SK-N-SH treated with all-trans-retinoic acid at 6 μM for 48 hours (cell line): ENCODE results near the gene MYO3B.

Experiments
- ATAC-seq: fragments of 200-7000 bp; cut with Tn5 transposase; 3 replicates; pipeline ENCODE4 v1.9.1; 2020; ENCODE audit warnings: mild to moderate bottlenecking, moderate library complexity
- ARNTL ChIP-seq: fragments of 450-650 bp; formaldehyde crosslinking; IDR thresholded peaks from 2 replicates; pipeline ENCODE4 v1.5.0; 2020; ENCODE audit warnings: low read depth, mild to moderate bottlenecking, moderate library complexity, borderline replicate concordance
- BACH2 ChIP-seq: fragments of 250-450 bp; sonication (Bioruptor Pico); IDR thresholded peaks from 2 replicates; pipeline ENCODE4 v1.9.0; 2021; ENCODE audit warnings: mild to moderate bottlenecking, borderline replicate concordance
- CSDC2 ChIP-seq: fragments of 250-450 bp; sonication (Bioruptor Pico); IDR thresholded peaks from 2 replicates; pipeline ENCODE4 v1.5.0; 2020; ENCODE audit warnings: mild to moderate bottlenecking, moderate library complexity
- ESRRG ChIP-seq: fragments of 250-450 bp; sonication (Bioruptor Pico); IDR thresholded peaks from 2 replicates; pipeline ENCODE4 v1.6.1; 2021; ENCODE audit warnings: mild to moderate bottlenecking
- GLIS3 ChIP-seq: fragments of 250-450 bp; sonication (Bioruptor Pico); IDR thresholded peaks from 2 replicates; pipeline ENCODE4 v1.5.0; 2020; ENCODE audit warnings: mild to moderate bottlenecking, moderate library complexity
- ISL1 ChIP-seq: fragments of 250-450 bp; sonication (Bioruptor Pico); IDR thresholded peaks from 2 replicates; pipeline ENCODE4 v2.1.2; 2022; ENCODE audit warnings: mild to moderate bottlenecking, moderate library complexity
- OSR1 ChIP-seq: fragments of 250-450 bp; sonication (Bioruptor Pico); IDR thresholded peaks from 2 replicates; pipeline ENCODE4 v1.8.0; 2022; ENCODE audit warnings: moderate library complexity, mild to moderate bottlenecking, inconsistent platforms
- PPARA ChIP-seq: fragments of 250-450 bp; sonication (Bioruptor Pico); IDR thresholded peaks from 2 replicates; pipeline ENCODE4 v1.5.0; 2020; ENCODE audit warnings: mild to moderate bottlenecking, borderline replicate concordance
- RARB ChIP-seq: fragments of 250-450 bp; sonication (Bioruptor Pico); IDR thresholded peaks from 2 replicates; pipeline ENCODE4 v1.8.0; 2021; ENCODE audit warnings: mild to moderate bottlenecking, moderate library complexity
- SNAI2 ChIP-seq: fragments of 250-450 bp; sonication (Bioruptor Pico); IDR thresholded peaks from 2 replicates; pipeline ENCODE4 v1.5.0; 2020; ENCODE audit warnings: mild to moderate bottlenecking, moderate library complexity
- TCF4 ChIP-seq: fragments of 250-450 bp; sonication (Bioruptor Pico); IDR thresholded peaks from 2 replicates; pipeline ENCODE4 v1.8.0; 2021; ENCODE audit warnings: mild to moderate bottlenecking, moderate library complexity, borderline replicate concordance
- TOX ChIP-seq: fragments of 250-450 bp; sonication (Bioruptor Pico); IDR thresholded peaks from 2 replicates; pipeline ENCODE4 v1.8.0; 2021; ENCODE audit warnings: mild to moderate bottlenecking, moderate library complexity, borderline replicate concordance
- ZC3H10 ChIP-seq: fragments of 250-450 bp; sonication (Bioruptor Pico); IDR thresholded peaks from 2 replicates; pipeline ENCODE4 v1.5.1; 2021; ENCODE audit warnings: mild to moderate bottlenecking, moderate library complexity
- ZFP30 ChIP-seq: fragments of 450-650 bp; formaldehyde crosslinking; IDR thresholded peaks from 2 replicates; pipeline ENCODE4 v1.5.0; 2022; ENCODE audit warnings: mild to moderate bottlenecking, moderate library complexity
- ZNF565 ChIP-seq: fragments of 450-650 bp; formaldehyde crosslinking; conservative IDR thresholded peaks from 2 replicates; pipeline ENCODE4 v1.5.0; 2020; ENCODE audit warnings: low read depth, mild to moderate bottlenecking, moderate library complexity
- ZNF70 ChIP-seq: fragments of 450-650 bp; formaldehyde crosslinking; IDR thresholded peaks from 2 replicates; pipeline ENCODE4 v1.5.0; 2020; ENCODE audit warnings: mild to moderate bottlenecking, moderate library complexity
- ZNF8 ChIP-seq: fragments of 450-650 bp; formaldehyde crosslinking; IDR thresholded peaks from 2 replicates; pipeline ENCODE4 v1.5.0; 2020; ENCODE audit warnings: mild to moderate bottlenecking, moderate library complexity
- TF ChIP-seq, protein P1 (sequence below): fragments of 250-450 bp; sonication (Bioruptor Pico); IDR thresholded peaks from 2 replicates; pipeline ENCODE4 v1.8.0; 2021; ENCODE audit warnings: low read depth, mild to moderate bottlenecking, moderate library complexity, borderline replicate concordance
- TF ChIP-seq, protein P2 (sequence below): fragments of 250-450 bp; sonication (Bioruptor Pico); IDR thresholded peaks from 2 replicates; pipeline ENCODE4 v1.5.1; 2021; ENCODE audit warnings: mild to moderate bottlenecking, moderate library complexity
- TF ChIP-seq, protein P3 (sequence below): fragments of 250-450 bp; sonication (Bioruptor Pico); IDR thresholded peaks from 2 replicates; pipeline ENCODE4 v1.5.0; 2020; ENCODE audit warnings: mild to moderate bottlenecking, moderate library complexity
- TF ChIP-seq, protein P4 (sequence below): fragments of 250-450 bp; sonication (Bioruptor Pico); IDR thresholded peaks from 2 replicates; pipeline ENCODE4 v1.5.1; 2020; ENCODE audit warnings: low read depth, mild to moderate bottlenecking, moderate library complexity
- TF ChIP-seq, protein P5 (sequence below): fragments of 250-450 bp; sonication (Bioruptor Pico); IDR thresholded peaks from 2 replicates; pipeline ENCODE4 v1.8.0; 2020; ENCODE audit warnings: mild to moderate bottlenecking, moderate library complexity, borderline replicate concordance

MYO3B gene

DNA sequence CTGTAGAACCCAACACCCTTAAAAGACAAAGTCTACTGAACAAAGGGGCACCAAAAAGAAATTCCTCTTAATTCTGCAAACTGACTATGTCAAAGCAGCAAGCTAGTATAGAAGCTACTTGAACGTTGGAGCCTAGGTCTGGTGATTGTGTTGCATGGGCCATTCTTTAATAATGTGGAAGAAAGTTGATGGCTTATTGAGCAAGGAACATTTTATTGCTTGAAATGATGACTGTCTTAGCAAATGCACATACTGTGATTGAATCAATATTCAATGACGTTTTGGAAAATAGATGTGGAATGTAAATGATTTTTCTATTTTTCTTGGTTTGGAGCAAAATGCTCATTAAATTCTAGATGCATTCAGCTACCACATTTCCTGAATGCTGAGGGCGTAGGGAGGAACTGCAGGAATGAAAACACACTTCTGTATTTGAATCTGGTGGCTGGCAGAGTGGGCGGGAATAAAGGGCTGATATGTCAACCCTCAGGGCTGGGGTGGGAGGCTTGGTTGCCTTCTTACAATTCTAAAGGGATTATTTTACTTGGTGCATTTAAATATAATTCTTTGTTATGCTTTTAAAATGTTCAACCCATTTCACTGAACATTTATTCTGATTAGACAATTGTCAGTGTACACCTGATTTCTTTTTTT, 26.5 kb downstream of the MYO3B start (continued):
- TF ChIP-seq, protein P1, sequence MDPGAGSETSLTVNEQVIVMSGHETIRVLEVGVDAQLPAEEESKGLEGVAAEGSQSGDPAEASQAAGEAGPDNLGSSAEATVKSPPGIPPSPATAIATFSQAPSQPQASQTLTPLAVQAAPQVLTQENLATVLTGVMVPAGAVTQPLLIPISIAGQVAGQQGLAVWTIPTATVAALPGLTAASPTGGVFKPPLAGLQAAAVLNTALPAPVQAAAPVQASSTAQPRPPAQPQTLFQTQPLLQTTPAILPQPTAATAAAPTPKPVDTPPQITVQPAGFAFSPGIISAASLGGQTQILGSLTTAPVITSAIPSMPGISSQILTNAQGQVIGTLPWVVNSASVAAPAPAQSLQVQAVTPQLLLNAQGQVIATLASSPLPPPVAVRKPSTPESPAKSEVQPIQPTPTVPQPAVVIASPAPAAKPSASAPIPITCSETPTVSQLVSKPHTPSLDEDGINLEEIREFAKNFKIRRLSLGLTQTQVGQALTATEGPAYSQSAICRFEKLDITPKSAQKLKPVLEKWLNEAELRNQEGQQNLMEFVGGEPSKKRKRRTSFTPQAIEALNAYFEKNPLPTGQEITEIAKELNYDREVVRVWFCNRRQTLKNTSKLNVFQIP (CRISPR knock-in tag), result no peak
- TF ChIP-seq, protein P2, sequence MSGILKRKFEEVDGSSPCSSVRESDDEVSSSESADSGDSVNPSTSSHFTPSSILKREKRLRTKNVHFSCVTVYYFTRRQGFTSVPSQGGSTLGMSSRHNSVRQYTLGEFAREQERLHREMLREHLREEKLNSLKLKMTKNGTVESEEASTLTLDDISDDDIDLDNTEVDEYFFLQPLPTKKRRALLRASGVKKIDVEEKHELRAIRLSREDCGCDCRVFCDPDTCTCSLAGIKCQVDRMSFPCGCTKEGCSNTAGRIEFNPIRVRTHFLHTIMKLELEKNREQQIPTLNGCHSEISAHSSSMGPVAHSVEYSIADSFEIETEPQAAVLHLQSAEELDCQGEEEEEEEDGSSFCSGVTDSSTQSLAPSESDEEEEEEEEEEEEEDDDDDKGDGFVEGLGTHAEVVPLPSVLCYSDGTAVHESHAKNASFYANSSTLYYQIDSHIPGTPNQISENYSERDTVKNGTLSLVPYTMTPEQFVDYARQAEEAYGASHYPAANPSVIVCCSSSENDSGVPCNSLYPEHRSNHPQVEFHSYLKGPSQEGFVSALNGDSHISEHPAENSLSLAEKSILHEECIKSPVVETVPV (CRISPR knock-in tag), result no peak
- no peak for TF ChIP-seq SNAI2 (CRISPR knock-in tag)
- no peak for TF ChIP-seq ESRRG

DNA sequence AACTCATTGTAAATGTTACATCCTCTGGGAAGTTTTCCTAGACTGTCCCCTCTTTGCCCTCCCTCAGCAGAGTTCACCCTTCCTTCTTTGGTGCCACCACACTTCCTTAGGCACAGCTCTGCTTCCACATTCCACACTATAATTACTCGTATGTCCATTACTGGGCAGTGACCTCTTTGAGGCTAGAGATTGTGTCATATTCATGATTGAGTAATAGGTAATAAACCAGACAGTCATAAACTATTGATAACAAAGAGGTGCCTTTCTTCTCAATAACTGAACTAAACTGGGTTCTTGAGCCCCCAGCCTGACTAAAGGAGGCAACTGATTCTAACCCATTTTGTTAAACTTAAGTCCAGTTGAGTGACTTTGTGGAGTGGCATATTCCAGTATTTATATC, 28.3 kb downstream of the MYO3B start:
- TF ChIP-seq SNAI2 (CRISPR knock-in tag), result no peak
- no peak for TF ChIP-seq RARB (CRISPR knock-in tag)
- TF ChIP-seq ISL1, result no peak
- TF ChIP-seq ZNF565 (CRISPR knock-in tag), result no peak
- TF ChIP-seq ZC3H10 (CRISPR knock-in tag), result no peak
- TF ChIP-seq ZNF8 (CRISPR knock-in tag), result no peak
- no peak for TF ChIP-seq CSDC2 (CRISPR knock-in tag)
- no peak for TF ChIP-seq ESRRG
- TF ChIP-seq, all 23 proteins: peak for 0
- ATAC-seq, result no peak

DNA sequence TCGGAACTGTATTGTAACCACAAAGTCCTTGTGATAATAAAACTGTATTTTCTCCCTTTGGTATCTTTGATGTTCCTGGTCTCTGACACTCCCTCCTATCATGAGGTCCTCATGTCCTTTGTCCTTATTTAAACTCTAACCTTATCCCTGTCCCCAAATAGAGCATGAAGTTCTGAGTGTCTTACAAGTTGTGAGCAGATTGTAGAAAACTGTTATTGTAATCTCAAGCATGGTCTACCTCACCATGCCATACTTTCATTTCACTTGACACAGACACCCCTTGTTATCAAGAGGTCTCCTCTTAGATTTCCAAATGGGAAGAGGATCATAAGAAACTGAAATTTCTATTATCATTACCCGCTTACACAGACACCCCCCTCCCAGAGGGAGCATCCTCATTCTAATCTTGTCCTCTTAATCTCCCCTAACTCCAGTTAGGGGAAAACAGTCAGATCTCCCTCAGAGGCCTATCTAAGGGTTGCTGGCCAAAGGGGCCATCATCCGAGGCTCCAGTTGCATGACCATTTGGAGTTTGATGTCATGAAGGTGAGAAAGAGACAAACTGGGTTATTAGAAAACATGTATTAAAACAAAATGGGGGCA, 29.0 kb downstream of the MYO3B start:
- TF ChIP-seq ISL1, result no peak
- TF ChIP-seq OSR1, result no peak
- TF ChIP-seq, protein P3, sequence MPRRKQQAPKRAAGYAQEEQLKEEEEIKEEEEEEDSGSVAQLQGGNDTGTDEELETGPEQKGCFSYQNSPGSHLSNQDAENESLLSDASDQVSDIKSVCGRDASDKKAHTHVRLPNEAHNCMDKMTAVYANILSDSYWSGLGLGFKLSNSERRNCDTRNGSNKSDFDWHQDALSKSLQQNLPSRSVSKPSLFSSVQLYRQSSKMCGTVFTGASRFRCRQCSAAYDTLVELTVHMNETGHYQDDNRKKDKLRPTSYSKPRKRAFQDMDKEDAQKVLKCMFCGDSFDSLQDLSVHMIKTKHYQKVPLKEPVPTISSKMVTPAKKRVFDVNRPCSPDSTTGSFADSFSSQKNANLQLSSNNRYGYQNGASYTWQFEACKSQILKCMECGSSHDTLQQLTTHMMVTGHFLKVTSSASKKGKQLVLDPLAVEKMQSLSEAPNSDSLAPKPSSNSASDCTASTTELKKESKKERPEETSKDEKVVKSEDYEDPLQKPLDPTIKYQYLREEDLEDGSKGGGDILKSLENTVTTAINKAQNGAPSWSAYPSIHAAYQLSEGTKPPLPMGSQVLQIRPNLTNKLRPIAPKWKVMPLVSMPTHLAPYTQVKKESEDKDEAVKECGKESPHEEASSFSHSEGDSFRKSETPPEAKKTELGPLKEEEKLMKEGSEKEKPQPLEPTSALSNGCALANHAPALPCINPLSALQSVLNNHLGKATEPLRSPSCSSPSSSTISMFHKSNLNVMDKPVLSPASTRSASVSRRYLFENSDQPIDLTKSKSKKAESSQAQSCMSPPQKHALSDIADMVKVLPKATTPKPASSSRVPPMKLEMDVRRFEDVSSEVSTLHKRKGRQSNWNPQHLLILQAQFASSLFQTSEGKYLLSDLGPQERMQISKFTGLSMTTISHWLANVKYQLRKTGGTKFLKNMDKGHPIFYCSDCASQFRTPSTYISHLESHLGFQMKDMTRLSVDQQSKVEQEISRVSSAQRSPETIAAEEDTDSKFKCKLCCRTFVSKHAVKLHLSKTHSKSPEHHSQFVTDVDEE (CRISPR knock-in tag), result no peak
- ATAC-seq, result no peak

DNA sequence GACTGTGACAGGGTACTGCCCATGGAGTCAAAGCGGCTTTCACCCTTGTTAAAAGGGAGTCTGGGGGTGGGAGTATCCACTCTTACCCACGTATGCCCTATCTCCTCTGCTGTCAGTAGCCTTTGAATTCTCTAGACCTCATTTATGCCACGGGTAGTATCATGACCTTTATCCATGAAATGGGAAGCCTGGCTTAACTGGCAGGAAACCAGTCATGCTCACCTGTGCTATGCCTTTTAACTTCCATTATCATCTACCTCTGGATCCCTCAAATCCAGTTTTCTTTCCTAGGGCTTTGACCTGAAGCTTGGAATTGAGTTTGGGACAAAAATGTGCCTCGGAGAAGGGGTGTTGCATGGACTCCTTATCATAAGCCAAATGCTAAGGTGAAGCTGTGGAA, 30.0 kb downstream of the MYO3B start:
- TF ChIP-seq ZNF70 (CRISPR knock-in tag) (no peak), CSDC2 (CRISPR knock-in tag) (no peak), ZNF8 (CRISPR knock-in tag) (no peak), ZFP30 (CRISPR knock-in tag) (no peak), TCF4 (CRISPR knock-in tag) (no peak), ESRRG (no peak), PPARA (CRISPR knock-in tag) (no peak), ZC3H10 (CRISPR knock-in tag) (no peak), TOX (CRISPR knock-in tag) (no peak), ARNTL (CRISPR knock-in tag) (no peak), OSR1 (no peak), ZNF565 (CRISPR knock-in tag) (no peak), SNAI2 (CRISPR knock-in tag) (no peak), GLIS3 (CRISPR knock-in tag) (no peak), RARB (CRISPR knock-in tag) (no peak), ISL1 (no peak), BACH2 (CRISPR knock-in tag) (no peak)
- TF ChIP-seq, protein P4, sequence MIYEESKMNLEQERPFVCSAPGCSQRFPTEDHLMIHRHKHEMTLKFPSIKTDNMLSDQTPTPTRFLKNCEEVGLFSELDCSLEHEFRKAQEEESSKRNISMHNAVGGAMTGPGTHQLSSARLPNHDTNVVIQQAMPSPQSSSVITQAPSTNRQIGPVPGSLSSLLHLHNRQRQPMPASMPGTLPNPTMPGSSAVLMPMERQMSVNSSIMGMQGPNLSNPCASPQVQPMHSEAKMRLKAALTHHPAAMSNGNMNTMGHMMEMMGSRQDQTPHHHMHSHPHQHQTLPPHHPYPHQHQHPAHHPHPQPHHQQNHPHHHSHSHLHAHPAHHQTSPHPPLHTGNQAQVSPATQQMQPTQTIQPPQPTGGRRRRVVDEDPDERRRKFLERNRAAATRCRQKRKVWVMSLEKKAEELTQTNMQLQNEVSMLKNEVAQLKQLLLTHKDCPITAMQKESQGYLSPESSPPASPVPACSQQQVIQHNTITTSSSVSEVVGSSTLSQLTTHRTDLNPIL, result no peak
- TF ChIP-seq, protein P5, sequence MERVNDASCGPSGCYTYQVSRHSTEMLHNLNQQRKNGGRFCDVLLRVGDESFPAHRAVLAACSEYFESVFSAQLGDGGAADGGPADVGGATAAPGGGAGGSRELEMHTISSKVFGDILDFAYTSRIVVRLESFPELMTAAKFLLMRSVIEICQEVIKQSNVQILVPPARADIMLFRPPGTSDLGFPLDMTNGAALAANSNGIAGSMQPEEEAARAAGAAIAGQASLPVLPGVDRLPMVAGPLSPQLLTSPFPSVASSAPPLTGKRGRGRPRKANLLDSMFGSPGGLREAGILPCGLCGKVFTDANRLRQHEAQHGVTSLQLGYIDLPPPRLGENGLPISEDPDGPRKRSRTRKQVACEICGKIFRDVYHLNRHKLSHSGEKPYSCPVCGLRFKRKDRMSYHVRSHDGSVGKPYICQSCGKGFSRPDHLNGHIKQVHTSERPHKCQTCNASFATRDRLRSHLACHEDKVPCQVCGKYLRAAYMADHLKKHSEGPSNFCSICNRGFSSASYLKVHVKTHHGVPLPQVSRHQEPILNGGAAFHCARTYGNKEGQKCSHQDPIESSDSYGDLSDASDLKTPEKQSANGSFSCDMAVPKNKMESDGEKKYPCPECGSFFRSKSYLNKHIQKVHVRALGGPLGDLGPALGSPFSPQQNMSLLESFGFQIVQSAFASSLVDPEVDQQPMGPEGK (CRISPR knock-in tag), result no peak
- TF ChIP-seq, protein P1 (CRISPR knock-in tag), result no peak
- no peak for ATAC-seq
